Esophagus muscularis mucosa (tissue), 4 donors: ENCODE data around the gene CCR3.

Source experiments
- CTCF ChIP-seq, 3 experiments: fragments of 200-600 bp in 2 of 3; fragments of 450-650 bp in 1 of 3; sonication (generic) in 2 of 3; IDR thresholded peaks; one replicate each; pipeline ENCODE4 v1.5.1; 2017 to 2019; ENCODE audit warnings: antibody characterized with exemption in 3 of 3, mild to moderate bottlenecking in 2 of 3, moderate library complexity in 1 of 3
- EP300 ChIP-seq: sonication (generic); formaldehyde crosslinking; IDR thresholded peaks from one replicate; pipeline ENCODE4 v1.6.1; 2017; ENCODE audit warnings: antibody characterized with exemption
- POLR2A ChIP-seq: fragments of 450-650 bp; IDR thresholded peaks from one replicate; pipeline ENCODE4 v1.6.1; 2017; ENCODE audit warnings: antibody characterized with exemption, moderate library complexity, mild to moderate bottlenecking, low read depth
- POLR2AphosphoS5 ChIP-seq, 2 donors: sonication (generic); formaldehyde crosslinking; IDR thresholded peaks; one replicate each; pipeline ENCODE4 v1.6.1; 2017; ENCODE audit warnings: antibody characterized with exemption in 2 of 2

- no peak for TF ChIP-seq CTCF (IDR thresholded peaks at IDR 0.05)
- no peak for TF ChIP-seq EP300
- no peak for TF ChIP-seq POLR2A
- no peak for TF ChIP-seq POLR2AphosphoS5 (IDR thresholded peaks at IDR 0.05)
Observed at GRCh38 chr3:46283881-46284450, 41.7 kb downstream of the CCR3 start.
